HEK293 (cell line): ENCODE results near the gene PEX7.

Source experiments
- BCL11A ChIP-seq: fragments of 450-650 bp; formaldehyde crosslinking; IDR thresholded peaks from 2 replicates; pipeline ENCODE4 v1.5.1; 2016; ENCODE audit warnings: low read depth, missing biosample characterization, missing genetic modification characterization
- ELK4 ChIP-seq: IDR thresholded peaks from 2 replicates; pipeline ENCODE4 v1.6.1; 2011; ENCODE audit warnings: mild to moderate bottlenecking, low read depth, low read length, borderline replicate concordance
- GLI2 ChIP-seq: fragments of 450-650 bp; formaldehyde crosslinking; IDR thresholded peaks from 2 replicates; pipeline ENCODE4; 2017; ENCODE audit warnings: missing biosample characterization, missing genetic modification characterization, low read depth, borderline replicate concordance
- PRDM10 ChIP-seq: fragments of 450-650 bp; formaldehyde crosslinking; IDR thresholded peaks from 2 replicates; pipeline ENCODE4 v1.5.1; 2016; ENCODE audit warnings: missing biosample characterization, missing genetic modification characterization
- REPIN1 ChIP-seq: fragments of 450-650 bp; formaldehyde crosslinking; IDR thresholded peaks from 2 replicates; pipeline ENCODE4 v1.5.1; 2017; ENCODE audit warnings: missing biosample characterization, missing genetic modification characterization, low read depth
- SETDB1 ChIP-seq: IDR thresholded peaks from one replicate; pipeline ENCODE4 v1.6.1; 2017; ENCODE audit warnings: mild to moderate bottlenecking, low read length, moderate library complexity, mixed read lengths; ENCODE audit not compliant: insufficient read length
- SP2 ChIP-seq: fragments of 450-650 bp; formaldehyde crosslinking; IDR thresholded peaks from 2 replicates; pipeline ENCODE4 v1.5.1; 2016; ENCODE audit warnings: missing biosample characterization, missing genetic modification characterization
- SP3 ChIP-seq: fragments of 450-650 bp; formaldehyde crosslinking; IDR thresholded peaks from 2 replicates; pipeline ENCODE4 v1.5.1; 2016; ENCODE audit warnings: missing biosample characterization, missing genetic modification characterization
- ZBTB20 ChIP-seq: fragments of 450-650 bp; formaldehyde crosslinking; IDR thresholded peaks from 2 replicates; pipeline ENCODE4 v1.5.1; 2016; ENCODE audit warnings: missing biosample characterization, missing genetic modification characterization
- ZBTB48 ChIP-seq: fragments of 450-650 bp; formaldehyde crosslinking; IDR thresholded peaks from 2 replicates; pipeline ENCODE4 v1.5.1; 2016; ENCODE audit warnings: missing biosample characterization, missing genetic modification characterization
- ZBTB49 ChIP-seq: fragments of 450-650 bp; formaldehyde crosslinking; IDR thresholded peaks from 2 replicates; pipeline ENCODE4 v1.5.1; 2016; ENCODE audit warnings: missing biosample characterization, missing genetic modification characterization, low read depth
- ZNF157 ChIP-seq: fragments of 450-650 bp; formaldehyde crosslinking; IDR thresholded peaks from 2 replicates; pipeline ENCODE4 v1.5.1; 2016; ENCODE audit warnings: missing biosample characterization, missing genetic modification characterization
- ZNF221 ChIP-seq: fragments of 450-650 bp; formaldehyde crosslinking; IDR thresholded peaks from 2 replicates; pipeline ENCODE4 v1.5.1; 2017; ENCODE audit warnings: missing biosample characterization, missing genetic modification characterization, borderline replicate concordance
- ZNF248 ChIP-seq: fragments of 450-650 bp; formaldehyde crosslinking; IDR thresholded peaks from 2 replicates; pipeline ENCODE4 v1.5.1; 2017; ENCODE audit warnings: missing biosample characterization, missing genetic modification characterization
- ZNF274 ChIP-seq, 2 experiments: fragments of 200-500 bp in 1 of 2; fragments of 450-650 bp in 1 of 2; sonication (Bioruptor generic) in 1 of 2; formaldehyde crosslinking in 1 of 2; IDR thresholded peaks; 2 replicates each; pipeline versions ENCODE4 v1.5.1 to v1.6.1; 2014 to 2016; ENCODE audit warnings: borderline replicate concordance in 1 of 2, inconsistent platforms in 1 of 2, low read length in 1 of 2, missing biosample characterization in 1 of 2, missing genetic modification characterization in 1 of 2
- ZNF341 ChIP-seq: fragments of 450-650 bp; formaldehyde crosslinking; IDR thresholded peaks from 2 replicates; pipeline ENCODE4; 2016; ENCODE audit warnings: low read depth, missing biosample characterization, missing genetic modification characterization
- ZNF354C ChIP-seq: fragments of 450-650 bp; formaldehyde crosslinking; IDR thresholded peaks from 2 replicates; pipeline ENCODE4 v1.5.1; 2016; ENCODE audit warnings: missing biosample characterization, missing genetic modification characterization, low read depth, borderline replicate concordance
- ZNF514 ChIP-seq: fragments of 450-650 bp; formaldehyde crosslinking; IDR thresholded peaks from 2 replicates; pipeline ENCODE4 v1.5.1; 2016; ENCODE audit warnings: missing biosample characterization, missing genetic modification characterization
- ZNF555 ChIP-seq: fragments of 450-650 bp; formaldehyde crosslinking; conservative IDR thresholded peaks from 2 replicates; pipeline ENCODE4 v1.5.1; 2017; ENCODE audit warnings: missing biosample characterization, mild to moderate bottlenecking, missing genetic modification characterization, inconsistent platforms
- ZNF561 ChIP-seq: fragments of 450-650 bp; IDR thresholded peaks from 2 replicates; pipeline ENCODE4 v1.5.1; 2018; ENCODE audit warnings: missing biosample characterization, missing genetic modification characterization, borderline replicate concordance
- ZNF791 ChIP-seq: fragments of 450-650 bp; formaldehyde crosslinking; IDR thresholded peaks from 2 replicates; pipeline ENCODE4 v1.5.1; 2016; ENCODE audit warnings: missing biosample characterization, missing genetic modification characterization
- TF ChIP-seq, protein P1 (sequence below): fragments of 450-650 bp; IDR thresholded peaks from 2 replicates; pipeline ENCODE4 v1.5.1; 2018; ENCODE audit warnings: missing biosample characterization, missing genetic modification characterization
- TF ChIP-seq, protein P2 (sequence below): fragments of 450-650 bp; formaldehyde crosslinking; IDR thresholded peaks from 2 replicates; pipeline ENCODE4 v1.5.1; 2017; ENCODE audit warnings: missing biosample characterization, missing genetic modification characterization
- TF ChIP-seq, protein P3 (sequence below): fragments of 450-650 bp; formaldehyde crosslinking; IDR thresholded peaks from 2 replicates; pipeline ENCODE4 v1.5.1; 2016; ENCODE audit warnings: missing biosample characterization, missing genetic modification characterization

PEX7 gene

GRCh38 chr6:136774228-136775041 is 48.0 kb upstream of the PEX7 start (continued):
- TF ChIP-seq, protein P1, sequence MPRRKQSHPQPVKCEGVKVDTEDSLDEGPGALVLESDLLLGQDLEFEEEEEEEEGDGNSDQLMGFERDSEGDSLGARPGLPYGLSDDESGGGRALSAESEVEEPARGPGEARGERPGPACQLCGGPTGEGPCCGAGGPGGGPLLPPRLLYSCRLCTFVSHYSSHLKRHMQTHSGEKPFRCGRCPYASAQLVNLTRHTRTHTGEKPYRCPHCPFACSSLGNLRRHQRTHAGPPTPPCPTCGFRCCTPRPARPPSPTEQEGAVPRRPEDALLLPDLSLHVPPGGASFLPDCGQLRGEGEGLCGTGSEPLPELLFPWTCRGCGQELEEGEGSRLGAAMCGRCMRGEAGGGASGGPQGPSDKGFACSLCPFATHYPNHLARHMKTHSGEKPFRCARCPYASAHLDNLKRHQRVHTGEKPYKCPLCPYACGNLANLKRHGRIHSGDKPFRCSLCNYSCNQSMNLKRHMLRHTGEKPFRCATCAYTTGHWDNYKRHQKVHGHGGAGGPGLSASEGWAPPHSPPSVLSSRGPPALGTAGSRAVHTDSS: no peak
- TF ChIP-seq, protein P2, sequence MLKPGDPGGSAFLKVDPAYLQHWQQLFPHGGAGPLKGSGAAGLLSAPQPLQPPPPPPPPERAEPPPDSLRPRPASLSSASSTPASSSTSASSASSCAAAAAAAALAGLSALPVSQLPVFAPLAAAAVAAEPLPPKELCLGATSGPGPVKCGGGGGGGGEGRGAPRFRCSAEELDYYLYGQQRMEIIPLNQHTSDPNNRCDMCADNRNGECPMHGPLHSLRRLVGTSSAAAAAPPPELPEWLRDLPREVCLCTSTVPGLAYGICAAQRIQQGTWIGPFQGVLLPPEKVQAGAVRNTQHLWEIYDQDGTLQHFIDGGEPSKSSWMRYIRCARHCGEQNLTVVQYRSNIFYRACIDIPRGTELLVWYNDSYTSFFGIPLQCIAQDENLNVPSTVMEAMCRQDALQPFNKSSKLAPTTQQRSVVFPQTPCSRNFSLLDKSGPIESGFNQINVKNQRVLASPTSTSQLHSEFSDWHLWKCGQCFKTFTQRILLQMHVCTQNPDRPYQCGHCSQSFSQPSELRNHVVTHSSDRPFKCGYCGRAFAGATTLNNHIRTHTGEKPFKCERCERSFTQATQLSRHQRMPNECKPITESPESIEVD (tag by site-specific recombination): peak; percentile 95
- TF ChIP-seq ZNF354C (tag by site-specific recombination) (no peak), ZNF561 (tag by site-specific recombination) (no peak), PRDM10 (peak; percentile 82), ZBTB20 (tag by site-specific recombination) (no peak), SETDB1 (no peak), ZNF248 (tag by site-specific recombination) (no peak), GLI2 (tag by site-specific recombination) (peak; percentile 86), BCL11A (tag by site-specific recombination) (peak; percentile 98), ZBTB49 (tag by site-specific recombination) (no peak), ZNF341 (no peak), ELK4 (no peak), ZNF791 (no peak), ZNF157 (tag by site-specific recombination) (no peak), ZNF274 (IDR thresholded peaks at IDR 0.05; ENCODE audit: low read length) (no peak), ZNF274 (tag by site-specific recombination; IDR thresholded peaks at IDR 0.05; ENCODE audit: borderline replicate concordance) (no peak), REPIN1 (tag by site-specific recombination) (no peak), ZNF221 (no peak), SP2 (tag by site-specific recombination) (no peak), ZNF514 (tag by site-specific recombination) (no peak), ZBTB48 (tag by site-specific recombination) (0 out of 2 replicates have a peak, but pooled peaks have one; percentile 14), ZNF555 (tag by site-specific recombination) (no peak), SP3 (peak; percentile 48; the same call in 1 of the 2 replicates)
- TF ChIP-seq, protein P3, sequence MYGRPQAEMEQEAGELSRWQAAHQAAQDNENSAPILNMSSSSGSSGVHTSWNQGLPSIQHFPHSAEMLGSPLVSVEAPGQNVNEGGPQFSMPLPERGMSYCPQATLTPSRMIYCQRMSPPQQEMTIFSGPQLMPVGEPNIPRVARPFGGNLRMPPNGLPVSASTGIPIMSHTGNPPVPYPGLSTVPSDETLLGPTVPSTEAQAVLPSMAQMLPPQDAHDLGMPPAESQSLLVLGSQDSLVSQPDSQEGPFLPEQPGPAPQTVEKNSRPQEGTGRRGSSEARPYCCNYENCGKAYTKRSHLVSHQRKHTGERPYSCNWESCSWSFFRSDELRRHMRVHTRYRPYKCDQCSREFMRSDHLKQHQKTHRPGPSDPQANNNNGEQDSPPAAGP (tag by site-specific recombination): 0 out of 2 replicates have a peak, but pooled peaks have one; percentile 42
